ENCODE measurements around the gene ACSL6. TPM values are rescaled to one million over a fixed set of nuclear protein-coding genes. Genes with fewer than 3 reads are reported as not detected.

ACSL6 gene
- total and polyA plus RNA-seq, 10 of the 15 experiments (the other 5 are each of a cell fraction or from before 2014, with no cell fraction given): 0.06 to 0.53 TPM; not detected in 8

DNA sequence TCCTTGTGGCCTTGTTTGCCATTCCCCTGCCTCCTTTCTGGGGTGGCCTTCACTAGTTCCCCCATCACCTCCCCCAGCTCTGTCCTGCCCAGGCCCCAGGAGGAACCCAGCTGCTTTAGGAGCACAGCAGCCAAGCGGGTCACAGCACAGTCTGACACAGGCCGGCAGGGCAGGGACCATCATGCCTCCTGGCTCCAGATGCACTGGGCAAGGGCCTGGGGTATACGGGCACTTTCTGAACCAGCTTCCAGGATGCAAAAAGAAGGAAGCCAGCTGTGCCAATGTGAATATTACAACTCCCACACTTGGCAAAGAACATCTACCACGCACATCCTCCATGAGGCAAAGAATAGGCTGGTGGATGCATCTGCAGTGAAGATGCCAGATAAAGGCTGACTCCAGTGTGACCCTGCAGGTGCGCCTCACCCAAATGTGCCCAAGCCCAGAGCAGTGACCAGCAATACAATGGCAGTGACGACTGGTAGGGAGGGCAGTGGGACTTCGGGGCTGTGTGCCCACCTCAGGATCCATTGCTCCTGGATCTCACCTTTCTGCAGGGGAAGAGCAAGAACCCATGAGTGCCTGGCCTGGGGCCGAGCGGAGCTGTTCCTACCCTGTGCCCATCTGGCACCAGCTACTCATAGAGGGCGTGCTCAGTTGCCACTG is 42.7 kb upstream of the ACSL6 start:
- H2AFZ ChIP-seq (ENCODE audit: control insufficient read depth, low read depth, low read length): no peak overlapping the region
- no TSS peak for BruUV-seq (replicated peaks)
- H3K4me2 ChIP-seq (ENCODE audit: control insufficient read depth, insufficient read depth): no peak overlapping the region
- H3K9ac ChIP-seq (ENCODE audit: control insufficient read depth, insufficient read depth, low read length): no peak overlapping the region
- no peak overlapping the region for H3K27ac ChIP-seq (ENCODE audit: control insufficient read depth, insufficient read depth)
- no peaks in the 10 kb centered on the region for H3K4me1 ChIP-seq (ENCODE audit: control insufficient read depth, insufficient read depth, low read length)
- TF ChIP-seq BHLHE40 (IDR thresholded peaks at IDR 0.05; ENCODE audit: borderline replicate concordance in 1 of 2, low read depth in 2 of 2, low read length in 1 of 2): no peak
- no peak for TF ChIP-seq MEF2B (IDR thresholded peaks at IDR 0.05; ENCODE audit: partially characterized antibody, poor library complexity, severe bottlenecking)
- no peak for TF ChIP-seq PRDM15 (CRISPR knock-in tag; IDR thresholded peaks at IDR 0.05)
- no peak for TF ChIP-seq SIX5 (IDR thresholded peaks at IDR 0.05; ENCODE audit: low read depth, low read length, severe bottlenecking)
- no peak for TF ChIP-seq CTCF (IDR thresholded peaks at IDR 0.05 in 2 of 3, conservative IDR thresholded peaks at IDR 0.05 in 1 of 3; ENCODE audit: control insufficient read depth in 2 of 3, extremely low read depth in 1 of 3, insufficient read depth in 1 of 3, low read depth in 3 of 3, low read length in 3 of 3)
- no peak for TF ChIP-seq POU2F2 (IDR thresholded peaks at IDR 0.05; ENCODE audit: borderline replicate concordance, low read depth, low read length)
- 36% methylated on average over 10 of the region's 10 CpGs for WGBS (ENCODE audit: insufficient coverage, insufficient replicate concordance, low lambda C conversion rate, missing lambda C conversion rate)
- ChIA-PET POLR2A (no interaction called here), RAD21 (ENCODE audit: unreplicated experiment) (interaction anchor here (1.8 kb wide), 1 partner anchor 9 kb away, joined by 3 read pairs; no protein-coding TSS in a partner anchor), SMC1A (ENCODE audit: uncharacterized antibody, unreplicated experiment) (interaction anchor here (1.1 kb wide), 1 partner anchor 26 kb away, joined by 3 read pairs; no protein-coding TSS in a partner anchor), CTCF (interaction anchor here (3.4 kb wide), 1 partner anchor 9 kb away, joined by 15 read pairs; no protein-coding TSS in a partner anchor)
- H4K20me1 ChIP-seq (ENCODE audit: control insufficient read depth, insufficient read depth): no peaks in the 10 kb centered on the region
- in situ Hi-C loops (cut with MboI): no loop called here
- H3K79me2 ChIP-seq (ENCODE audit: control insufficient read depth, insufficient read depth, low read length): no peaks in the 10 kb centered on the region
- H3K9me3 ChIP-seq (replicated peaks; ENCODE audit: control insufficient read depth, insufficient read depth, low read length): no peaks in the 10 kb centered on the region
- ATAC-seq: no peak
- no peaks in the 10 kb centered on the region for H3K36me3 ChIP-seq (ENCODE audit: control insufficient read depth in 2 of 2, insufficient read depth in 2 of 2, low read length in 1 of 2)
- no peak overlapping the region for H3K4me3 ChIP-seq
- FAIRE-seq: no peak
- peaks cover 0 to 5% of the 10 kb centered on the region in 2 experiments; a peak in 3 of 4 replicates for H3K27me3 ChIP-seq (replicated peaks in 1 of 2; ENCODE audit: control insufficient read depth in 2 of 2, insufficient read depth in 2 of 2, low read length in 1 of 2)
- intact Hi-C loops (cut with micrococcal nuclease; ENCODE audit: unreplicated experiment): no loop called here
- DNase-seq (ENCODE audit: low read depth, low spot score): no peak
